Measurements from ENCODE around the gene MIER2. TPM values are rescaled to one million over a fixed set of nuclear protein-coding genes. Genes with fewer than 3 reads are reported as not detected.
A peak's percentile ranks its signal among the peaks of the same experiment; 100 is the strongest.

Gene MIER2
- total and polyA plus RNA-seq, 10 of the 15 experiments (the other 5 are each of a cell fraction or from before 2014, with no cell fraction given) = 0.48 to 23.6 (median 12.1) TPM

DNA sequence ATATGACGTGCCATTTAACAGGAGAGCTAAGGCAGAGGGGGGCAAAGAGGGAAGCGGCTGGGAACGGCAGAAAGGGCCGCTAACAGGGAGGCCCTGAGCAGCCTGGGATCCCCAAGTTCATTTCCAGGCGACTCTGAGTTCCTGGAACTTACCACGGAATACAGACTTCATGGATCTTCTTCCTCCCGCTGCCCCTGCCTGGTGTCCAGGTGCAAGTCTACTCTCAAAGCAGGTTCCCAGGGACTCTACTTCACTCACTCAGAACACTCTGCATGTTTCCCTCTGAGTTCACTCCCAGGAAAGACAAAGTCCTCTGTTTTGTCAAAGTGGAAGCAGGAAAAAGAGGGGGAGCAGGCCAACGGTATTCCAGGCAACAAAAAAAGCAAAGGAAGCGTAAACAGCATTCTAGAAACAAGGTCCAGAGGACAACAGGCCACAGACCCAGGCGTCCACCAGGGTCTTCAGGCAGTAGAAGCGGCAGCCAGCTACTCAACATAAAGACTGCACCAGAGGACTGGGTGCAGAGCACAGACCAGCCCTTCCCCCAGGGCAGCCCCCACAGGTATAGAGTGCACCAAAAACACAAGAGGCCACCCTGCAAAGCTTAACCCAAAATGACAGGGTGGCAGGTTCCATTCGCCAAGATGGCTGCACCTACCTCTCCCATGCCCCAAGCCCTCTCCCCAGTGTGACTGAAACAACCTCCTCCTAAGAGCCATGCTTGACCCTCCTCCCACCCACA lies 3.0 kb downstream of the MIER2 start:
- WGBS (ENCODE audit: insufficient coverage, insufficient replicate concordance, low lambda C conversion rate, missing lambda C conversion rate) = 51% methylated on average over 12 of the region's 12 CpGs
- ChIA-PET RAD21 (ENCODE audit: unreplicated experiment) (no interaction called here), SMC1A (ENCODE audit: uncharacterized antibody, unreplicated experiment) (interaction anchor here (0.7 kb wide), 1 partner anchor 190 kb away, joined by 3 read pairs; the partner anchor contains the start of gene CDC34), POLR2A (interaction anchor here (0.5 kb wide), 1 partner anchor 162 kb away, joined by 4 read pairs; no protein-coding TSS in a partner anchor), CTCF (no interaction called here)
- BruUV-seq (replicated peaks) = no TSS peak
- Histone ChIP-seq H3K9ac (ENCODE audit: control insufficient read depth, insufficient read depth, low read length) (no peak overlapping the region), H2AFZ (ENCODE audit: control insufficient read depth, low read depth, low read length) (no peak overlapping the region), H3K79me2 (ENCODE audit: control insufficient read depth, insufficient read depth, low read length) (peaks cover 41% of the 10 kb centered on the region), H3K27me3 (replicated peaks in 1 of 2; ENCODE audit: control insufficient read depth in 2 of 2, insufficient read depth in 2 of 2, low read length in 1 of 2) (no peaks in the 10 kb centered on the region), H4K20me1 (ENCODE audit: control insufficient read depth, insufficient read depth) (no peaks in the 10 kb centered on the region), H3K4me3 (0 out of 2 replicates have a peak overlapping the region, but pooled peaks have one; percentile 72), H3K27ac (ENCODE audit: control insufficient read depth, insufficient read depth) (no peak overlapping the region), H3K4me1 (ENCODE audit: control insufficient read depth, insufficient read depth, low read length) (peaks cover 17% of the 10 kb centered on the region), H3K9me3 (replicated peaks; ENCODE audit: control insufficient read depth, insufficient read depth, low read length) (no peaks in the 10 kb centered on the region; the same call in 2 of the 3 replicates), H3K4me2 (ENCODE audit: control insufficient read depth, insufficient read depth) (peak overlapping the region; percentile 97), H3K36me3 (ENCODE audit: control insufficient read depth in 2 of 2, insufficient read depth in 2 of 2, low read length in 1 of 2) (no peaks in the 10 kb centered on the region)
- no peak for FAIRE-seq
- no peak for ATAC-seq
- in situ Hi-C loops (cut with MboI) = no loop called here
- no peak for DNase-seq (ENCODE audit: low read depth, low spot score)
- no peak for TF ChIP-seq HDAC2 (IDR thresholded peaks at IDR 0.05)
- no peak for TF ChIP-seq NR2F1 (conservative IDR thresholded peaks at IDR 0.05)
- TF ChIP-seq SRF (IDR thresholded peaks at IDR 0.05; ENCODE audit: low read depth in 2 of 2, low read length in 2 of 2) = no peak
- no peak for TF ChIP-seq KAT2A (conservative IDR thresholded peaks at IDR 0.05; ENCODE audit: control insufficient read depth, low read depth, low read length)
- no peak for TF ChIP-seq JUNB (IDR thresholded peaks at IDR 0.05)
- TF ChIP-seq LARP7 (IDR thresholded peaks at IDR 0.05) = no peak
- no peak for TF ChIP-seq RFX5 (IDR thresholded peaks at IDR 0.05; ENCODE audit: low read depth, low read length)
- TF ChIP-seq IKZF2 (IDR thresholded peaks at IDR 0.05) = no peak
- TF ChIP-seq, protein P1, sequence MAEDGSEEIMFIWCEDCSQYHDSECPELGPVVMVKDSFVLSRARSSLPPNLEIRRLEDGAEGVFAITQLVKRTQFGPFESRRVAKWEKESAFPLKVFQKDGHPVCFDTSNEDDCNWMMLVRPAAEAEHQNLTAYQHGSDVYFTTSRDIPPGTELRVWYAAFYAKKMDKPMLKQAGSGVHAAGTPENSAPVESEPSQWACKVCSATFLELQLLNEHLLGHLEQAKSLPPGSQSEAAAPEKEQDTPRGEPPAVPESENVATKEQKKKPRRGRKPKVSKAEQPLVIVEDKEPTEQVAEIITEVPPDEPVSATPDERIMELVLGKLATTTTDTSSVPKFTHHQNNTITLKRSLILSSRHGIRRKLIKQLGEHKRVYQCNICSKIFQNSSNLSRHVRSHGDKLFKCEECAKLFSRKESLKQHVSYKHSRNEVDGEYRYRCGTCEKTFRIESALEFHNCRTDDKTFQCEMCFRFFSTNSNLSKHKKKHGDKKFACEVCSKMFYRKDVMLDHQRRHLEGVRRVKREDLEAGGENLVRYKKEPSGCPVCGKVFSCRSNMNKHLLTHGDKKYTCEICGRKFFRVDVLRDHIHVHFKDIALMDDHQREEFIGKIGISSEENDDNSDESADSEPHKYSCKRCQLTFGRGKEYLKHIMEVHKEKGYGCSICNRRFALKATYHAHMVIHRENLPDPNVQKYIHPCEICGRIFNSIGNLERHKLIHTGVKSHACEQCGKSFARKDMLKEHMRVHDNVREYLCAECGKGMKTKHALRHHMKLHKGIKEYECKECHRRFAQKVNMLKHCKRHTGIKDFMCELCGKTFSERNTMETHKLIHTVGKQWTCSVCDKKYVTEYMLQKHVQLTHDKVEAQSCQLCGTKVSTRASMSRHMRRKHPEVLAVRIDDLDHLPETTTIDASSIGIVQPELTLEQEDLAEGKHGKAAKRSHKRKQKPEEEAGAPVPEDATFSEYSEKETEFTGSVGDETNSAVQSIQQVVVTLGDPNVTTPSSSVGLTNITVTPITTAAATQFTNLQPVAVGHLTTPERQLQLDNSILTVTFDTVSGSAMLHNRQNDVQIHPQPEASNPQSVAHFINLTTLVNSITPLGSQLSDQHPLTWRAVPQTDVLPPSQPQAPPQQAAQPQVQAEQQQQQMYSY (CRISPR knock-in tag; IDR thresholded peaks at IDR 0.05) = no peak
- intact Hi-C loops (cut with micrococcal nuclease; ENCODE audit: unreplicated experiment) = no loop called here

All from GM12878 (cell line).